Vagina (tissue), 2 donors: ENCODE measurements around the gene VSX2. TPM values are rescaled to one million over a fixed set of nuclear protein-coding genes. Genes with fewer than 3 reads are reported as not detected.

Source experiments
- DNase-seq, 2 donors: peaks; one replicate each; pipeline ENCODE4 v3.0.0-alpha.2; 2017; ENCODE audit errors: extremely low spot score in 2 of 2
- H3K27ac ChIP-seq: fragments of 200-600 bp; sonication (generic); one replicate; pipeline ENCODE4 v1.5.1; 2019
- H3K27me3 ChIP-seq: fragments of 200-600 bp; sonication (generic); one replicate; pipeline ENCODE4 v1.5.1; 2019
- H3K36me3 ChIP-seq, 2 donors: fragments of 200-600 bp; sonication (generic); one replicate each; pipeline ENCODE4 v1.5.1; 2017 to 2019
- H3K4me1 ChIP-seq: fragments of 200-600 bp; sonication (generic); one replicate; pipeline ENCODE4 v1.5.1; 2019
- H3K4me3 ChIP-seq, 2 donors: fragments of 200-600 bp; sonication (generic); 1 replicate in 1 of 2; 2 replicates in 1 of 2; pipeline ENCODE4 v1.5.1; 2016 to 2019
- H3K9me3 ChIP-seq: fragments of 200-600 bp; sonication (generic); one replicate; pipeline ENCODE4 v1.5.1; 2019
- POLR2A ChIP-seq, 2 donors: fragments of 450-650 bp; IDR thresholded peaks; one replicate each; pipeline ENCODE4 v1.6.1; 2017; ENCODE audit warnings: antibody characterized with exemption in 2 of 2, mild to moderate bottlenecking in 2 of 2, moderate library complexity in 2 of 2
- POLR2AphosphoS5 ChIP-seq, 2 donors: sonication (generic); formaldehyde crosslinking; IDR thresholded peaks; one replicate each; pipeline ENCODE4 v1.9.0; 2017; ENCODE audit warnings: antibody characterized with exemption in 2 of 2, mild to moderate bottlenecking in 2 of 2, low read depth in 1 of 2; ENCODE audit not compliant: insufficient read depth in 1 of 2
- intact Hi-C: fragments of 100-400 bp; cut with DNase I; formaldehyde crosslinking; loops from one replicate; pipeline ENCODE4 v1.15.1; 2023
- total RNA-seq: library from RNA; depleted of rRNA; stranded (reverse); fragments of >200 nt; gene quantifications from one replicate; pipeline ENCODE4 v1.2.3, GENCODE V29; 2016
- TF ChIP-seq, protein P1 (sequence below), 3 experiments: fragments of 450-650 bp in 2 of 3; fragments of 200-600 bp in 1 of 3; sonication (generic) in 1 of 3; IDR thresholded peaks; one replicate each; pipeline ENCODE4 v1.5.1; 2017 to 2019; ENCODE audit warnings: antibody characterized with exemption in 3 of 3, mild to moderate bottlenecking in 2 of 3, moderate library complexity in 2 of 3

VSX2 gene
- total RNA-seq, 1 donor from 2014 or later, result not detected

DNA sequence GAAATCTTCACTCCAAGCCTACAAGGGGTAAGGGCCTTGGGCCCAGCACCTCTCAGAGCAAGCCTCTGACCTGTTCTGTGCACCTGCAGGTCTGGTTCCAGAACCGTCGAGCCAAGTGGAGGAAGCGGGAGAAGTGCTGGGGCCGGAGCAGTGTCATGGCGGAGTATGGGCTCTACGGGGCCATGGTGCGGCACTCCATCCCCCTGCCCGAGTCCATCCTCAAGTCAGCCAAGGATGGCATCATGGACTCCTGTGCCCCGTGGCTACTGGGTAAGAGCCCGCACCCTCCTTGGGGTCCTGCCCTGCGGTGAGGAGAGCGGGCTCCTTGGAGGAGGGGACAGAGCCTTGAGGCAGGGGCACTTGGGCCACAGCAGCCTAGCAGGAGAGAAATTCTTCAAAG lies 20.3 kb downstream of the VSX2 start:
- Histone ChIP-seq H3K9me3 (no peaks in the 10 kb centered on the region), H3K36me3 (no peaks in the 10 kb centered on the region), H3K27me3 (no peaks in the 10 kb centered on the region), H3K27ac (no peak overlapping the region), H3K4me1 (peaks cover 18% of the 10 kb centered on the region), H3K4me3 (no peak overlapping the region)
- intact Hi-C loops, result loop anchor here (5.0 kb wide), 1 partner anchor 147 kb away; no protein-coding TSS in a partner anchor
- DNase-seq, result no peak
- TF ChIP-seq POLR2AphosphoS5 (IDR thresholded peaks at IDR 0.05; ENCODE audit: insufficient read depth in 1 of 2, low read depth in 1 of 2), result no peak
- TF ChIP-seq POLR2A (IDR thresholded peaks at IDR 0.05), result no peak
- TF ChIP-seq, protein P1, sequence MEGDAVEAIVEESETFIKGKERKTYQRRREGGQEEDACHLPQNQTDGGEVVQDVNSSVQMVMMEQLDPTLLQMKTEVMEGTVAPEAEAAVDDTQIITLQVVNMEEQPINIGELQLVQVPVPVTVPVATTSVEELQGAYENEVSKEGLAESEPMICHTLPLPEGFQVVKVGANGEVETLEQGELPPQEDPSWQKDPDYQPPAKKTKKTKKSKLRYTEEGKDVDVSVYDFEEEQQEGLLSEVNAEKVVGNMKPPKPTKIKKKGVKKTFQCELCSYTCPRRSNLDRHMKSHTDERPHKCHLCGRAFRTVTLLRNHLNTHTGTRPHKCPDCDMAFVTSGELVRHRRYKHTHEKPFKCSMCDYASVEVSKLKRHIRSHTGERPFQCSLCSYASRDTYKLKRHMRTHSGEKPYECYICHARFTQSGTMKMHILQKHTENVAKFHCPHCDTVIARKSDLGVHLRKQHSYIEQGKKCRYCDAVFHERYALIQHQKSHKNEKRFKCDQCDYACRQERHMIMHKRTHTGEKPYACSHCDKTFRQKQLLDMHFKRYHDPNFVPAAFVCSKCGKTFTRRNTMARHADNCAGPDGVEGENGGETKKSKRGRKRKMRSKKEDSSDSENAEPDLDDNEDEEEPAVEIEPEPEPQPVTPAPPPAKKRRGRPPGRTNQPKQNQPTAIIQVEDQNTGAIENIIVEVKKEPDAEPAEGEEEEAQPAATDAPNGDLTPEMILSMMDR (IDR thresholded peaks at IDR 0.05), result no peak

DNA sequence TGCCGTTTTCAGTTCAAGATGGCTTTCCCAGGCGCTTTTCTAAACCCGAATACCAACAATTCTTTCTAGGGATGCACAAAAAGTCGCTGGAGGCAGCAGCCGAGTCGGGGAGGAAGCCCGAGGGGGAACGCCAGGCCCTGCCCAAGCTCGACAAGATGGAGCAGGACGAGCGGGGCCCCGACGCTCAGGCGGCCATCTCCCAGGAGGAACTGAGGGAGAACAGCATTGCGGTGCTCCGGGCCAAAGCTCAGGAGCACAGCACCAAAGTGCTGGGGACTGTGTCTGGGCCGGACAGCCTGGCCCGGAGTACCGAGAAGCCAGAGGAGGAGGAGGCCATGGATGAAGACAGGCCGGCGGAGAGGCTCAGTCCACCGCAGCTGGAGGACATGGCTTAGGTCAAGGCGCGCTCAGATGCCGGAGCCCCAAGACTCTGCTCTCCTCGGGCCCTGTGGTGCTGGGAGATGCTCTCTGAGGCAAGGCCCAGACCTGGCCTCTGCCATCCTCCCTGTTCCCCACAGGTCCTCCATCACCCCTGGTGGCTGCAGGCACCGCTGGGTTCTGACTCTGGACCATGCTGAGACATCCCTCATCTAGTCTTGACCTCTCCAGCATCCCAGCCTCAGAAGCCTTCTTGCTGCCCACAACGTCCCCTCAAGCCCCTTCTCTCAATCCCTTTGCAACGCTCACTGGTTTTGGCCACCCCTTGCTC lies 21.4 kb downstream of the VSX2 start:
- H3K9me3 ChIP-seq, result no peaks in the 10 kb centered on the region
- H3K27me3 ChIP-seq, result no peaks in the 10 kb centered on the region
- H3K36me3 ChIP-seq, result no peaks in the 10 kb centered on the region
- TF ChIP-seq POLR2AphosphoS5 (IDR thresholded peaks at IDR 0.05; ENCODE audit: insufficient read depth in 1 of 2, low read depth in 1 of 2) (no peak), POLR2A (IDR thresholded peaks at IDR 0.05) (no peak)
- TF ChIP-seq, protein P1 (IDR thresholded peaks at IDR 0.05), result no peak
- H3K4me3 ChIP-seq, result no peak overlapping the region
- intact Hi-C loops, result no loop called here
- H3K4me1 ChIP-seq, result peaks cover 18% of the 10 kb centered on the region
- no peak for DNase-seq
- no peak overlapping the region for H3K27ac ChIP-seq

DNA sequence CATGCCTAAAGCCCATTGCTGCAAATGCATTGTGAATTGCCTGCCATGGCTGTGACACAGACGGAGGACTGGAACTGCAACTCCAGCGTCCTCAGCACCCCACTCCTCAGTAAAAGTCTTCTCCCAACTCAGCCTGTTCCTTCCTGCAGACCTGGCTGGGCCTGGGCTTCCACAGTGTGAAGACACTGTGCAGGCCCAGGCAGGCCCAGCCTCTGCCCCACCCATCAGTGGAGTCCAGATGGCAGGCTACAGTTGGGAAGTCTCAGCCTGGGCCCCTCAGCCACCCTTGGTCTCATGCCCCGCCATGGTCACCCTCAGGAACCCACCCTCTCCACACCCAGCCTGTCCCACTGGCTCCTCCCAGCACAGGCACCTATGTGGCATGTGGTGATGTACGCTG lies 22.0 kb downstream of the VSX2 start:
- H3K4me1 ChIP-seq, result peaks cover 18% of the 10 kb centered on the region
- H3K4me3 ChIP-seq, result no peak overlapping the region
- H3K27me3 ChIP-seq, result no peaks in the 10 kb centered on the region
- no peaks in the 10 kb centered on the region for H3K36me3 ChIP-seq
- H3K27ac ChIP-seq, result no peak overlapping the region
- intact Hi-C loops, result no loop called here
- H3K9me3 ChIP-seq, result no peaks in the 10 kb centered on the region
- no peak for TF ChIP-seq POLR2AphosphoS5 (IDR thresholded peaks at IDR 0.05; ENCODE audit: insufficient read depth in 1 of 2, low read depth in 1 of 2)
- no peak for DNase-seq

DNA sequence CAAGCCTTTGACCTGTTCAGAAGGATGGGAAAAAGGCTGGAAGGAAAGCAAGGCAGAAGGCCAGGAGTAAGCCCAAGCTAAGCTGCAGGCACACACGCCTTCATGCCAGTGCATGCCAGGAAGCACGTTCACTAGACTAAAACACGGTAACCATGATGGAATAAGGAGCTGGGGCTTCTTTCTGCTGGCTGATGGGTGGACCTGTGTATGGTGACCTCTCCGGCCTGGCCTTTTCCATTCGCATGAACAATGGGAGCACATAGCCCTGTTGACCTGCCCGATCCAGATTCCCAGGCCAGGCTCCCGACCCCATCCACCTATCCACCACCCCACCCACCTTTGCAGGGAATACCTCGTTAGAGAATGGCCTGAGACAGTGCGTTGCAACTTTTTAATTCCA lies 22.8 kb downstream of the VSX2 start:
- DNase-seq, result no peak
- Histone ChIP-seq H3K4me3 (no peak overlapping the region), H3K27me3 (no peaks in the 10 kb centered on the region), H3K27ac (no peak overlapping the region), H3K9me3 (no peaks in the 10 kb centered on the region), H3K4me1 (peaks cover 14% of the 10 kb centered on the region), H3K36me3 (no peaks in the 10 kb centered on the region)
- intact Hi-C loops, result no loop called here
- TF ChIP-seq POLR2AphosphoS5 (IDR thresholded peaks at IDR 0.05; ENCODE audit: insufficient read depth in 1 of 2, low read depth in 1 of 2) (no peak), POLR2A (IDR thresholded peaks at IDR 0.05) (no peak)
- TF ChIP-seq, protein P1 (IDR thresholded peaks at IDR 0.05), result no peak

DNA sequence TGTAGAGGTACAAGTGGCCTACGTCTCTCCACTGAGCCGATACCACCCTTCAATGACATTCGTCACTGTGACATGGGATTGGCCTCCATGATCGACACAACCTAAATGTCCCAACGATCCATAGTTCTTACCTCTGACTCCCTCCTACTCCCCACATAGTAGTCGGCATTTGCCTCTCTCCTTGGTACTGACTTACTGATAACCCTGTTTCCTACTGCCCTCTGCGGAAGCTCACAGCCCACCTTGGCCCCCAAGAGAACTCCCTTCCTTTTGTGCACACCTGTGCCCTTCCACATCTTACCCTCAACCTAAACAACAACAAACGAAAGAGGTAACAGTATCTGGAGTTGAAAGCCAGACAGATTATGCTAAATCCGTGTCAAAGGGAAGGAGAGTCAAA lies 23.9 kb downstream of the VSX2 start:
- H3K27me3 ChIP-seq, result no peaks in the 10 kb centered on the region
- H3K27ac ChIP-seq, result no peak overlapping the region
- H3K9me3 ChIP-seq, result no peaks in the 10 kb centered on the region
- DNase-seq, result no peak
- no peaks in the 10 kb centered on the region for H3K36me3 ChIP-seq
- no peak overlapping the region for H3K4me3 ChIP-seq
- intact Hi-C loops, result no loop called here
- H3K4me1 ChIP-seq, result peaks cover 5% of the 10 kb centered on the region
- TF ChIP-seq, protein P1 (IDR thresholded peaks at IDR 0.05), result no peak
- TF ChIP-seq POLR2AphosphoS5 (IDR thresholded peaks at IDR 0.05; ENCODE audit: insufficient read depth in 1 of 2, low read depth in 1 of 2) (no peak), POLR2A (IDR thresholded peaks at IDR 0.05) (no peak)
